Astrocyte (in vitro differentiated cells and primary cell): Measurements from ENCODE around the gene GID8.

Source experiments
- EZH2 ChIP-seq: IDR thresholded peaks from 2 replicates; pipeline ENCODE4 v1.6.1; 2012; ENCODE audit warnings: mild to moderate bottlenecking, low read length, inconsistent platforms; ENCODE audit not compliant: insufficient read depth
- TF ChIP-seq, protein P1 (sequence below): IDR thresholded peaks from 2 replicates; pipeline ENCODE4 v1.5.1; 2011; ENCODE audit warnings: low read depth, mild to moderate bottlenecking, inconsistent platforms, low read length, moderate library complexity; ENCODE audit not compliant: insufficient read depth

DNA sequence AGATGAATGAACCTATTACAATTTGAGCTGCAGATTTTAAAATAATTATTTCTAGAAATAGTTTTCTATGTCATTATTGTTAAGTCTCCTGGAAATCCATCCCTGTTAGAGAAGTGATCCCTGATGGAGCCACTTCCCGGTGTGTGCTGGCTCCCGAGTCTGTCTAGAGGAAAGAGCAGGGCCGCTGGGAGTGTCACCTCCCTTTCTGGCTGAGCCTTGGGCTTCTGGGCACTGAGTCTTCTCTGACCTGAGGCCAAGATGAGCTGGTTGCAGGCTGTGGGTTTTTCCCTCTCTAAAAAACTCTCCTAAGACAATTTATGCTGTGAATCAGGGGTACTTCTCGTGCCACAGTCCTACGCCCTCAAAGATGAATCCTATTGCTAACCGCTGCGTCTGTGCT, 47.5 kb upstream of the GID8 start:
- TF ChIP-seq, protein P1, sequence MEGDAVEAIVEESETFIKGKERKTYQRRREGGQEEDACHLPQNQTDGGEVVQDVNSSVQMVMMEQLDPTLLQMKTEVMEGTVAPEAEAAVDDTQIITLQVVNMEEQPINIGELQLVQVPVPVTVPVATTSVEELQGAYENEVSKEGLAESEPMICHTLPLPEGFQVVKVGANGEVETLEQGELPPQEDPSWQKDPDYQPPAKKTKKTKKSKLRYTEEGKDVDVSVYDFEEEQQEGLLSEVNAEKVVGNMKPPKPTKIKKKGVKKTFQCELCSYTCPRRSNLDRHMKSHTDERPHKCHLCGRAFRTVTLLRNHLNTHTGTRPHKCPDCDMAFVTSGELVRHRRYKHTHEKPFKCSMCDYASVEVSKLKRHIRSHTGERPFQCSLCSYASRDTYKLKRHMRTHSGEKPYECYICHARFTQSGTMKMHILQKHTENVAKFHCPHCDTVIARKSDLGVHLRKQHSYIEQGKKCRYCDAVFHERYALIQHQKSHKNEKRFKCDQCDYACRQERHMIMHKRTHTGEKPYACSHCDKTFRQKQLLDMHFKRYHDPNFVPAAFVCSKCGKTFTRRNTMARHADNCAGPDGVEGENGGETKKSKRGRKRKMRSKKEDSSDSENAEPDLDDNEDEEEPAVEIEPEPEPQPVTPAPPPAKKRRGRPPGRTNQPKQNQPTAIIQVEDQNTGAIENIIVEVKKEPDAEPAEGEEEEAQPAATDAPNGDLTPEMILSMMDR: no peak
- TF ChIP-seq EZH2: no peak
